Caco-2 (cell line): ENCODE data around the gene PXMP4. TPM values are rescaled to one million over a fixed set of nuclear protein-coding genes. Genes with fewer than 3 reads are reported as not detected.

Experiments
- BruUV-seq: library from RNA; stranded (reverse); fragments of 400-500 nt; replicated peaks from 2 replicates; lab custom pipeline; 2021; lab: Mats Ljungman, UMichigan
- CTCF ChIA-PET: fragments of 300-600 bp; sonication (Branson Sonifier 250); formaldehyde crosslinking; loops from one replicate; lab custom pipeline; 2022; ENCODE audit warnings: antibody characterized with exemption; lab: Charles Lee
- POLR2A ChIA-PET: fragments of 300-600 bp; sonication (Branson Sonifier 250); formaldehyde crosslinking; loops from one replicate; lab custom pipeline; 2022; ENCODE audit warnings: antibody characterized with exemption; lab: Charles Lee
- DNase-seq, 2 experiments: peaks; one replicate each; pipeline versions ENCODE4 v3.0.0 to v3.0.0-alpha.2; 2020 to 2022
- H3K27me3 ChIP-seq: replicated peaks from 2 replicates; pipeline ENCODE4 v1.6.0; 2011; ENCODE audit warnings: low read length; ENCODE audit not compliant: control insufficient read depth, insufficient read depth
- H3K36me3 ChIP-seq: 2 replicates; pipeline ENCODE4 v1.5.1; 2011; ENCODE audit warnings: low read length; ENCODE audit not compliant: control insufficient read depth, insufficient read depth
- H3K4me1 ChIP-seq: fragments of 250-450 bp; sonication (Bioruptor Pico); 2 replicates; pipeline ENCODE4 v1.5.1; 2020; ENCODE audit warnings: mild to moderate bottlenecking
- H3K4me3 ChIP-seq: 2 replicates; pipeline ENCODE4 v1.5.1; 2011; ENCODE audit warnings: low read depth, mild to moderate bottlenecking, control low read depth, low read length
- H3K9me3 ChIP-seq: fragments of 250-450 bp; sonication (Bioruptor Pico); 2 replicates; pipeline ENCODE4 v1.5.1; 2020; ENCODE audit warnings: mild to moderate bottlenecking, moderate library complexity
- H3K27ac Mint-ChIP-seq: one replicate; pipeline ENCODE4 v1.8.0; 2022; ENCODE audit warnings: mixed read lengths; ENCODE audit not compliant: unreplicated experiment
- H3K27me3 Mint-ChIP-seq: one replicate; pipeline ENCODE4 v1.8.0; 2022; ENCODE audit warnings: mixed read lengths; ENCODE audit not compliant: insufficient read depth, unreplicated experiment
- H3K36me3 Mint-ChIP-seq: one replicate; pipeline ENCODE4 v1.8.0; 2022; ENCODE audit warnings: mild to moderate bottlenecking, mixed read lengths; ENCODE audit not compliant: insufficient read depth, unreplicated experiment
- H3K4me1 Mint-ChIP-seq: one replicate; pipeline ENCODE4 v1.8.0; 2022; ENCODE audit warnings: low read depth, mixed read lengths; ENCODE audit not compliant: unreplicated experiment
- H3K4me3 Mint-ChIP-seq: one replicate; pipeline ENCODE4 v1.8.0; 2022; ENCODE audit warnings: mild to moderate bottlenecking, moderate library complexity, mixed read lengths; ENCODE audit not compliant: unreplicated experiment
- H3K9me3 Mint-ChIP-seq: one replicate; pipeline ENCODE4 v1.8.0; 2022; ENCODE audit warnings: mixed read lengths; ENCODE audit not compliant: unreplicated experiment
- intact Hi-C: fragments of 100-400 bp; cut with micrococcal nuclease; formaldehyde crosslinking; loops from one replicate; pipeline ENCODE4 v1.10.0; 2022; ENCODE audit not compliant: unreplicated experiment
- total RNA-seq: library from RNA; stranded (reverse); gene quantifications from 2 replicates; pipeline ENCODE4 v1.2.3, GENCODE V29; 2022
- TF ChIP-seq, protein P1 (sequence below), 2 experiments: fragments of 200-600 bp in 1 of 2; IDR thresholded peaks; 1 replicate in 1 of 2; 2 replicates in 1 of 2; pipeline versions ENCODE4 v1.5.1 to v1.8.0; 2011 to 2022; ENCODE audit warnings: antibody characterized with exemption in 1 of 2, control low read depth in 1 of 2, inconsistent platforms in 1 of 2, low read depth in 1 of 2, low read length in 1 of 2, mild to moderate bottlenecking in 1 of 2, moderate library complexity in 1 of 2; ENCODE audit not compliant: insufficient read depth in 1 of 2, severe bottlenecking in 1 of 2, unreplicated experiment in 1 of 2

The PXMP4 gene
- total RNA-seq, 1 experiment from 2014 or later, result 39.5 TPM

DNA sequence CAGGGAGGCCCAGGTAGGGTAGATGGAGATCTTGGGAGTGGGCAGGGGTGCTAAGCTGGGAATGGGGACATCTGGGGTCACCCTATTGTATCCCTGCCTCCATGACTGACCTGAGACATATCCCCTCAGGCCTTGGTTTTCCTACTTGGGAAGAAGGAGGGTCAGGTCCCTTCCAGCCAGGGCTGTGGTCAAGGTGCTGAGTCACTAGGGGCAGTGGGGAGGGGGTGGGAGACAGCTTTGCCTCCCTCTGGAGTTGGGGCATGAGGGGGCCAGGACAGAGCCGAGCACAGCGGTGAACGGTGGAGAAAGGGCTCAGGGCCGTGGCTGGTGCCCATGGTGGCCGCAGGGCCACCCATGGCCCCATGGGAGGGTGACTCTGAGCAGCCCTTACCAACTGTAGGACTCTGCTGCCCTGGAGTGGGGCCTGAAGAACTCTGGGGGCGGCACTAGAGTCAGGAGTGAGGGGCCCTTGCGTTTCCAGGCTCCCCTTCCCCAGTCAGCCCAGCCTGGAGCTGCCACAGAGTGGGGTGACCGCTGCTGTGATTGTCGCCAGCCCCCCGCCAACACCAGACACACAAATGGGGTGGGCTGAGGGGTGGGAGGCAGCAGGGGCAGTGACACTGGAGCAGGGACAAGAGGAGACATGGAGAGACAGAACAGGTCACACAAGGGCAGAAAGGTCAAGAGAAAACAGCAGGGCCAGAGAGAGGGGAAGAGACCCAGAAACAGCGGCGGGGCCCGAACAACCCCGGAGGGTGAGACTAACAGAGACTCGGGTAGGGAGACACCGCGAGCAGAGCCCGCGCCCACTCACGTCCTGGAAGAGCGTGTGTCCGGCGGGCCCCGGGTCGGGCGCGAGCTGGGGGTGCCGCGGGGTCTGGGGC, 46.5 kb downstream of the PXMP4 start:
- peaks cover 12% of the 10 kb centered on the region for H3K36me3 ChIP-seq
- Mint-ChIP-seq H3K27me3 (no peaks in the 10 kb centered on the region), H3K36me3 (peaks cover 59% of the 10 kb centered on the region), H3K27ac (peak overlapping the region; percentile 98), H3K4me3 (peak overlapping the region; percentile 99), H3K9me3 (no peaks in the 10 kb centered on the region), H3K4me1 (peaks cover 39% of the 10 kb centered on the region)
- TF ChIP-seq, protein P1, sequence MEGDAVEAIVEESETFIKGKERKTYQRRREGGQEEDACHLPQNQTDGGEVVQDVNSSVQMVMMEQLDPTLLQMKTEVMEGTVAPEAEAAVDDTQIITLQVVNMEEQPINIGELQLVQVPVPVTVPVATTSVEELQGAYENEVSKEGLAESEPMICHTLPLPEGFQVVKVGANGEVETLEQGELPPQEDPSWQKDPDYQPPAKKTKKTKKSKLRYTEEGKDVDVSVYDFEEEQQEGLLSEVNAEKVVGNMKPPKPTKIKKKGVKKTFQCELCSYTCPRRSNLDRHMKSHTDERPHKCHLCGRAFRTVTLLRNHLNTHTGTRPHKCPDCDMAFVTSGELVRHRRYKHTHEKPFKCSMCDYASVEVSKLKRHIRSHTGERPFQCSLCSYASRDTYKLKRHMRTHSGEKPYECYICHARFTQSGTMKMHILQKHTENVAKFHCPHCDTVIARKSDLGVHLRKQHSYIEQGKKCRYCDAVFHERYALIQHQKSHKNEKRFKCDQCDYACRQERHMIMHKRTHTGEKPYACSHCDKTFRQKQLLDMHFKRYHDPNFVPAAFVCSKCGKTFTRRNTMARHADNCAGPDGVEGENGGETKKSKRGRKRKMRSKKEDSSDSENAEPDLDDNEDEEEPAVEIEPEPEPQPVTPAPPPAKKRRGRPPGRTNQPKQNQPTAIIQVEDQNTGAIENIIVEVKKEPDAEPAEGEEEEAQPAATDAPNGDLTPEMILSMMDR (IDR thresholded peaks at IDR 0.05; ENCODE audit: insufficient read depth in 1 of 2, low read depth in 1 of 2, low read length in 1 of 2, severe bottlenecking in 1 of 2, unreplicated experiment in 1 of 2), result no peak
- no peaks in the 10 kb centered on the region for H3K27me3 ChIP-seq
- peaks cover 18% of the 10 kb centered on the region for H3K4me1 ChIP-seq
- DNase-seq, result peak in 1 of 2 experiments; percentile 63
- intact Hi-C loops, result loop anchor here (1.0 to 5.0 kb wide), 5 partner anchors 7 to 139 kb away; partner anchors contain the start of genes ACTL10, CHMP4B, E2F1 and PXMP4
- ChIA-PET CTCF (interaction anchor here (0.5 to 1.9 kb wide), 3 partner anchors 59 to 242 kb away, joined by 3 to 8 read pairs (median 5); no protein-coding TSS in a partner anchor), POLR2A (interaction anchor here (0.5 to 0.6 kb wide), 3 partner anchors 15 to 1406 kb away, joined by 3 to 6 read pairs (median 3); no protein-coding TSS in a partner anchor)
- H3K9me3 ChIP-seq, result no peaks in the 10 kb centered on the region
- BruUV-seq, result no TSS peak
- H3K4me3 ChIP-seq, result peak overlapping the region; percentile 85

DNA sequence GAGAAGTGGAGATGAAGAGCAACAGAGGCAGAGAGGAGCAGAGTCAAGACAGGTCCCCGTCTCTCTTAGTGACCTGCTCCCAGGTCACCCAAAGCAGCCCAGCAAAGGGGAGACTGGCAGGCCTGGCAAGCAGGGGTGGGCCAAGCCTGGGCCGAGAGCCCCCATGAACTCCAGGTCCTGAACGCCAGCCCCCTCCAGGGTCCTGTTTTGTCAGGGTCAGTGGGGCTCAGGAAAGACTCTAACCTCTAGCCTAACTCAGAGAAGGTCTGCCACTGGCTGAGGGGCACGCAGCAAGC, 47.0 kb downstream of the PXMP4 start:
- BruUV-seq, result no TSS peak
- POLR2A ChIA-PET, result interaction anchor here (0.5 kb wide), 1 partner anchor 1407 kb away, joined by 6 read pairs; no protein-coding TSS in a partner anchor
- Histone ChIP-seq H3K9me3 (no peaks in the 10 kb centered on the region), H3K4me3 (peak overlapping the region; percentile 85), H3K4me1 (peaks cover 18% of the 10 kb centered on the region), H3K36me3 (peaks cover 14% of the 10 kb centered on the region), H3K27me3 (no peaks in the 10 kb centered on the region)
- Mint-ChIP-seq H3K9me3 (no peaks in the 10 kb centered on the region), H3K36me3 (peaks cover 56% of the 10 kb centered on the region), H3K27ac (peak overlapping the region; percentile 98), H3K4me3 (peak overlapping the region; percentile 99), H3K4me1 (peaks cover 39% of the 10 kb centered on the region), H3K27me3 (no peaks in the 10 kb centered on the region)
- TF ChIP-seq, protein P1 (IDR thresholded peaks at IDR 0.05; ENCODE audit: insufficient read depth in 1 of 2, low read depth in 1 of 2, low read length in 1 of 2, severe bottlenecking in 1 of 2, unreplicated experiment in 1 of 2), result no peak
- CTCF ChIA-PET, result interaction anchor here (0.5 to 1.1 kb wide), 3 partner anchors 47 to 242 kb away, joined by 3 to 5 read pairs (median 3); partner anchors contain the start of gene PXMP4
- DNase-seq, result no peak
- intact Hi-C loops, result loop anchor here (5.0 kb wide), 1 partner anchor 139 kb away; the partner anchor contains the start of gene CHMP4B

DNA sequence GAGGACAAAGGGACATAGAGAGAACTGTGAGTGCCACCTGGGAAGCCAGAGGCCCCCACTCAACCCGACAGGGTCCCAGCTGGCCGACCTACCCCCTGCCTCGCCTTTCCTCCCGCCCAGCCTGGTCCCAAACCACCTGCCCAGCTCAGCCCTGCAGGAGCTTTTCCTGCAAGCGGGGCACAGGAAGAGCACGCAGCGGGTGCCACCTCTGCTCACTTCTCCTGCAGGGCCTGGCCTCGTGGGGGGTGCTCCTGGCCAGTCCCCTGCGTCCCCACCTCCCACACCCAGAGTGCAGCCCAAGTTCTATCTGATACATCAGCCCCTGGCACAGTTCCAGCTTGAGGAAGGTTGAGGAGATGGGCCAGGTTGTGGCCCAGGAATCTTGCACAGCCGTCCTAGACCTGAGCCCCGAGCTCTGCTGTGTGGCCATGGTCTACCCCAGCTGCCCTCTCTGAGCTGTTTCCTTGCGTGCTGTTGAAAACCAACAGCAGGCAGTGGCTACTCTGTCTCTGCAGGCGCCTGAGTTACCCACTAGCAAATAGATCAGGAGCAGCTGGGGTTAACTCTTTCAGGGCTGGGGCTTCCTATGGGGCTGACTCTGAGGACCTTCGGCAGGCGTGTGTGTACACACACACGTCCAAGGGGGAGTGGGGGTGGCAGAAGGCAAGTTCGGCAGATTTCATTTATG, 47.5 kb downstream of the PXMP4 start:
- Histone ChIP-seq H3K36me3 (peaks cover 14% of the 10 kb centered on the region), H3K9me3 (no peaks in the 10 kb centered on the region), H3K4me1 (peaks cover 18% of the 10 kb centered on the region), H3K4me3 (peak overlapping the region; percentile 85), H3K27me3 (no peaks in the 10 kb centered on the region)
- ChIA-PET CTCF (interaction anchor here (1.1 kb wide), 1 partner anchor 47 kb away, joined by 3 read pairs; the partner anchor contains the start of gene PXMP4), POLR2A (interaction anchor here (0.6 kb wide), 1 partner anchor 320 kb away, joined by 3 read pairs; no protein-coding TSS in a partner anchor)
- H3K27me3 Mint-ChIP-seq, result no peaks in the 10 kb centered on the region
- peak overlapping the region; percentile 98 for H3K27ac Mint-ChIP-seq
- H3K4me3 Mint-ChIP-seq, result peak overlapping the region; percentile 99
- peak in 1 of 2 experiments; percentile 55 for DNase-seq
- intact Hi-C loops, result loop anchor here (5.0 kb wide), 1 partner anchor 140 kb away; the partner anchor contains the start of gene CHMP4B
- TF ChIP-seq, protein P1 (IDR thresholded peaks at IDR 0.05; ENCODE audit: insufficient read depth in 1 of 2, low read depth in 1 of 2, low read length in 1 of 2, severe bottlenecking in 1 of 2, unreplicated experiment in 1 of 2), result no peak
- H3K4me1 Mint-ChIP-seq, result peaks cover 39% of the 10 kb centered on the region
- no peaks in the 10 kb centered on the region for H3K9me3 Mint-ChIP-seq
- peaks cover 56% of the 10 kb centered on the region for H3K36me3 Mint-ChIP-seq
- BruUV-seq, result no TSS peak
